GM13977 (cell line): ENCODE measurements around the gene CYYR1.

Experiments used
- DNase-seq: peaks from one replicate; pipeline ENCODE4 v3.0.0; 2012; ENCODE audit warnings: low spot score
- CTCF ChIP-seq: IDR thresholded peaks from 2 replicates; pipeline ENCODE4 v1.5.1; 2012; ENCODE audit warnings: mild to moderate bottlenecking, control low read depth; ENCODE audit not compliant: insufficient read depth; ENCODE audit errors: extremely low read depth, missing control alignments
- in situ Hi-C: fragments of 300-500 bp; cut with MboI; formaldehyde crosslinking; loops from one replicate; pipeline ENCODE4 v1.12.0; 2022; ENCODE audit warnings: low sequenced_read_pairs, low pct_unique_long_range_greater_than_20kb, mixed read lengths, inconsistent platforms; ENCODE audit not compliant: unreplicated experiment

The CYYR1 gene

GRCh38 chr21:26443867-26444266 is 129.2 kb downstream of the CYYR1 start:
- TF ChIP-seq CTCF = no peak
- no peak for DNase-seq
- in situ Hi-C loops = no loop called here

- DNase-seq = no peak
Measured at GRCh38 chr21:26443291-26443690, 129.8 kb downstream of the CYYR1 start.

GRCh38 chr21:26441149-26441548 is 131.9 kb downstream of the CYYR1 start:
- DNase-seq = no peak
- in situ Hi-C loops = no loop called here
- TF ChIP-seq CTCF = no peak

More at GRCh38 chr21:26443291-26443690, 129.8 kb downstream of the CYYR1 start:
- TF ChIP-seq CTCF = no peak
- in situ Hi-C loops = no loop called here

GRCh38 chr21:26438976-26439375 is 134.1 kb downstream of the CYYR1 start:
- no peak for DNase-seq
- in situ Hi-C loops = no loop called here
- TF ChIP-seq CTCF = no peak

GRCh38 chr21:26437326-26438009 is 135.6 kb downstream of the CYYR1 start:
- no peak for TF ChIP-seq CTCF
- no peak for DNase-seq
- in situ Hi-C loops = no loop called here

GRCh38 chr21:26433386-26433785 is 139.7 kb downstream of the CYYR1 start:
- DNase-seq = no peak
- in situ Hi-C loops = no loop called here
- TF ChIP-seq CTCF = no peak
